Liver (tissue), 3 donors: ENCODE measurements around the gene AP1G1.
A peak's percentile ranks its signal among the peaks of the same experiment; 100 is the strongest.

Source experiments
- FOXA2 ChIP-seq: IDR thresholded peaks from 2 replicates; pipeline ENCODE4 v1.6.1; 2016; ENCODE audit warnings: antibody characterized with exemption
- RAD21 ChIP-seq, 2 donors: IDR thresholded peaks; 2 replicates each; pipeline ENCODE4 v1.6.1; 2016; ENCODE audit warnings: antibody characterized with exemption in 2 of 2, mild to moderate bottlenecking in 2 of 2
- SP1 ChIP-seq: IDR thresholded peaks from 2 replicates; pipeline ENCODE4 v1.6.1; 2018; ENCODE audit warnings: antibody characterized with exemption, mild to moderate bottlenecking
- TAF1 ChIP-seq: conservative IDR thresholded peaks from 2 replicates; pipeline ENCODE4 v1.6.1; 2016; ENCODE audit warnings: antibody characterized with exemption, mild to moderate bottlenecking
- ZBTB33 ChIP-seq: IDR thresholded peaks from 2 replicates; pipeline ENCODE4 v1.6.1; 2016; ENCODE audit warnings: antibody characterized with exemption
- TF ChIP-seq, protein P1 (sequence below): fragments of 150-350 bp; IDR thresholded peaks from 2 replicates; pipeline ENCODE4 v1.5.1; 2017; ENCODE audit warnings: improper control_type of control experiment, low read depth, low read length; ENCODE audit not compliant: missing input control
- donor health status: healthy.
- donor health status: healthy.

GRCh38 chr16:71746442-71747046, 62.1 kb downstream of the AP1G1 start:
- TF ChIP-seq, protein P1, sequence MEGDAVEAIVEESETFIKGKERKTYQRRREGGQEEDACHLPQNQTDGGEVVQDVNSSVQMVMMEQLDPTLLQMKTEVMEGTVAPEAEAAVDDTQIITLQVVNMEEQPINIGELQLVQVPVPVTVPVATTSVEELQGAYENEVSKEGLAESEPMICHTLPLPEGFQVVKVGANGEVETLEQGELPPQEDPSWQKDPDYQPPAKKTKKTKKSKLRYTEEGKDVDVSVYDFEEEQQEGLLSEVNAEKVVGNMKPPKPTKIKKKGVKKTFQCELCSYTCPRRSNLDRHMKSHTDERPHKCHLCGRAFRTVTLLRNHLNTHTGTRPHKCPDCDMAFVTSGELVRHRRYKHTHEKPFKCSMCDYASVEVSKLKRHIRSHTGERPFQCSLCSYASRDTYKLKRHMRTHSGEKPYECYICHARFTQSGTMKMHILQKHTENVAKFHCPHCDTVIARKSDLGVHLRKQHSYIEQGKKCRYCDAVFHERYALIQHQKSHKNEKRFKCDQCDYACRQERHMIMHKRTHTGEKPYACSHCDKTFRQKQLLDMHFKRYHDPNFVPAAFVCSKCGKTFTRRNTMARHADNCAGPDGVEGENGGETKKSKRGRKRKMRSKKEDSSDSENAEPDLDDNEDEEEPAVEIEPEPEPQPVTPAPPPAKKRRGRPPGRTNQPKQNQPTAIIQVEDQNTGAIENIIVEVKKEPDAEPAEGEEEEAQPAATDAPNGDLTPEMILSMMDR = peak; percentile 61
- TF ChIP-seq RAD21 (IDR thresholded peaks at IDR 0.05) (peak; percentile 77 to 84), ZBTB33 (no peak), TAF1 (no peak), FOXA2 (no peak), SP1 (no peak)
